GM12801 (cell line): ENCODE data around the gene ZNF575.

Experiments used
- TF ChIP-seq, protein P1 (sequence below): IDR thresholded peaks from one replicate; pipeline ENCODE4 v1.5.1; 2011; ENCODE audit warnings: control low read depth; ENCODE audit not compliant: insufficient read length; ENCODE audit errors: extremely low read depth

The ZNF575 gene

DNA sequence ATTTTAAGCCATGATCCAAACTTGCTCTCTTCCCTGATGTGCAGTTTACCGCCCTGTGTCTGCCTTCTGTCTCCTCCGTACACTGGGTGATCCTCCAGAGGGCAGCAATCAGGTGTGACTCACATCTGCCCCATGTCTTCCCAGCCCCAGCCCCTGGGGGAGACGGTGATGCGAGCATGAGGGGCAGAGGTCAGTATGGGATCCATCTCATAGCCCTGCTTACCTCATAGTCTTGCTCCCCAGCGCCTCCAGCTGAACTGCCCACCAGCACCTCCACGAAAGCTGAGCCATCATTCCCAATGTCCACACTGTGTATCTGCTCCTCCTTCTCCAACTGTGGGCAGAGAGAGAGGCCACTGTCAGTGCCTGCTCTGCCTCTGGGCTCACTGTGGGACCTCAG is 27.7 kb downstream of the ZNF575 start:
- TF ChIP-seq, protein P1, sequence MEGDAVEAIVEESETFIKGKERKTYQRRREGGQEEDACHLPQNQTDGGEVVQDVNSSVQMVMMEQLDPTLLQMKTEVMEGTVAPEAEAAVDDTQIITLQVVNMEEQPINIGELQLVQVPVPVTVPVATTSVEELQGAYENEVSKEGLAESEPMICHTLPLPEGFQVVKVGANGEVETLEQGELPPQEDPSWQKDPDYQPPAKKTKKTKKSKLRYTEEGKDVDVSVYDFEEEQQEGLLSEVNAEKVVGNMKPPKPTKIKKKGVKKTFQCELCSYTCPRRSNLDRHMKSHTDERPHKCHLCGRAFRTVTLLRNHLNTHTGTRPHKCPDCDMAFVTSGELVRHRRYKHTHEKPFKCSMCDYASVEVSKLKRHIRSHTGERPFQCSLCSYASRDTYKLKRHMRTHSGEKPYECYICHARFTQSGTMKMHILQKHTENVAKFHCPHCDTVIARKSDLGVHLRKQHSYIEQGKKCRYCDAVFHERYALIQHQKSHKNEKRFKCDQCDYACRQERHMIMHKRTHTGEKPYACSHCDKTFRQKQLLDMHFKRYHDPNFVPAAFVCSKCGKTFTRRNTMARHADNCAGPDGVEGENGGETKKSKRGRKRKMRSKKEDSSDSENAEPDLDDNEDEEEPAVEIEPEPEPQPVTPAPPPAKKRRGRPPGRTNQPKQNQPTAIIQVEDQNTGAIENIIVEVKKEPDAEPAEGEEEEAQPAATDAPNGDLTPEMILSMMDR = no peak

DNA sequence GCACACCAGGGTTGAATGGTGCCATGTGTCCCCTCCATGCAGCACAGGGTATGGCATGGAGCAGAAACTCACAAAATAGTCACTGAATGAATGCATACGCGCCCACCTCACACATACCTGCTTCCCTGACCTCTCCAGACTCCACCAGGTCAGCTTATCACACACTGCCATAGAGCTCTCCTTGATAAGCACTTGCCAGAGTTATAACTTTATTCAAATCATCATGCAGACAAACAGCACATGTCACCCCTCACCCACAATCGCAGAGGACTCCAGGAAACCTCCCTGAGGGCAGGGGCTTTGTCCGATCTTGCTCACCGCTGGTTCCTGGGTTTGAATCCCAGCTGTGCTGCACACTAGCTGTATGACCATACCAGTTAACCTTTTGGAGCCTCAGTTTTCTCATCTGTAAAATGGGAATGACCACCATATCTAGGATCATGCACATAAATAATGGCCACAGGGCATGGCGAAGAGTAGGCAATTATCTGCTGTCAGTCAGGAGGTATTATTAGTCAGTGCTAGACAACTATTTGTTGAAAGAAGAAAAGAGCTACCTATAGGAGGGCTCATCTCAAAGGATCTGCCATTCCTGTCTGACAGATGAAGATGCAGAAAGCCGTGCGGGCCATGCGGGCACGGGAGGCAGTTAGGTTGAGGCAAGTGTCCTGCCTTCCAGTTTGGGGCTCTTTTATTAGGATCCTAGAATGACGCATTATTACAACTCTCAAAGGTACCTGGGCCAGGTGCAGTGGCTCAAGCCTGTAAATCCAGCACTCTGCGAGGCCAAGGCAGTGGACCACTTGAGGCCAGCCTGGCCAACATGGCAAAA is 28.4 kb downstream of the ZNF575 start:
- TF ChIP-seq, protein P1 = no peak

DNA sequence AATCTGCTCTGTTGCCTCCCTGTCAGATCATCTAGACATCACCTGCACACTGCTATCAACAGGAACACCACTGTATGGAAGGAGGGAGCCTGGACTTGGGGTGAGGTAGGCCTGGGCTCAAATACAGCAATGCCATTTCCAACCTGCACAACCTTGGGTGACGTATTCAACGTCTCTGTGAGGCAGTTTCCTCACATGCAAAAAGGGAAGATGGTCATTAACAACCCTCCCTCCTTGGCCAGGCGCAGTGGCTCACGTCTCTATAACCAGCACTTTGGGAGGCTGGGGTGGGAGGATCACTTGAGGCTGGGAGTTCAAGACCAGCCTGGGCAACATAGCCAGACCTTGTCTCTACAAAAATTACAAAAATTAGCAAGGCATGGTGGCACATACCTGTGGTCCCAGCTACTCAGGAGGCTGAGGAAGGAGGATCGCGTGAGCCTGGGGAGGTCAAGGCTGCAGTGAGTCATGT is 29.3 kb downstream of the ZNF575 start:
- TF ChIP-seq, protein P1 = no peak

DNA sequence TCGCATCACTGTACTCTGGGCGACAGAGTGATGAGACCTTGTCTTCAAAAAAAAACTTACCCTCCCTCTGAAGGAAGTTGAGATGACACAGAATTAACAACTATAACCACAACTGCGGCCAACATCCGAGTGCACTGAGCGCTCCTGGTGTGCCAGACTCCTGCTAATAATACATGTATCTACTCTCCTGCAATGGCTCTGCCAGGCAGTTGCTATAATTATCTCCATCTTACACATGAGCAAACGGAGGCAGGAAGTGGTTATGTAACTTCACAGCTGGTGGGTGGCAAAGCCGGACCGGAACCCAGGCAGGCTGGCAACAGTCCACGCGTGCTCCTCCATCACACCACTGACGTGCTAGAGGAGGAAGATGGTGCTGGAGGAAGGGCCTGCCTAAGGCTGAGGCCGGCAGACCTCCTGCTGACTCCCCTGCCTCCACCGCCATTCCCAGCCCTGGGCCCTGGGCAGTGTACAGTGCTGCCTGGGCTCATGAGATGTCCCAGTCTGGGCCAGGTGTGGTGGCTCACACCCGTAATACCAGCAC is 29.8 kb downstream of the ZNF575 start:
- TF ChIP-seq, protein P1 = no peak

DNA sequence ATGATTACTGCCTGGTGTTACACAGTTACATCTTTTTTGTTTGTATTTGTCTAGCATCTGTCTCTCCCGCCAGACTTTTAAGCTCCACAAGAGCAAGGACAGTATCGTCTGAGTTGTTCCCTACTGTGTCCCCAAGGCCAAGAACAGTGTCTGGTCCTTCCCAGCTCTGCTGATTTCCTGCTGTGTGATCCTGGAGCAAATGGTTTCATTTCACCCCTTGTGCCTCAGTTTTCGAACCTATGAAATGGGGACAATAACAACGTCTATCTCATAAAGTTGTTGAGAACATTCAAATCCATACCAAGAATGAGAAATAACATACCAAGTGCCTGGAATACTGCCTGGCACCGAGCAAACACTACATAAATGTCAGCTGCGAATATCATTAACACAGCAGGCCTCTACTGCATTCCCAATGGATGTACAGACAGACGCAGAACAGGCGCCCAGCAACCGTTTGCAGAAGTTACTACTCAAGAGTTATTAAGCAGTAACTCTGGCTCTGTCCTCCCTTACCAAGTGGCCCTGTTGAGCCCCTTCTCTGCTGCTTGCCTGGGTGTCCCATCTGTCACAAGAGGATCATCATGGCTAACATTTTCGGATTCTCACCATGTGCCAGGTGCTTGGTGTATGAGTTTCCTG is 30.9 kb downstream of the ZNF575 start:
- TF ChIP-seq, protein P1 = no peak

DNA sequence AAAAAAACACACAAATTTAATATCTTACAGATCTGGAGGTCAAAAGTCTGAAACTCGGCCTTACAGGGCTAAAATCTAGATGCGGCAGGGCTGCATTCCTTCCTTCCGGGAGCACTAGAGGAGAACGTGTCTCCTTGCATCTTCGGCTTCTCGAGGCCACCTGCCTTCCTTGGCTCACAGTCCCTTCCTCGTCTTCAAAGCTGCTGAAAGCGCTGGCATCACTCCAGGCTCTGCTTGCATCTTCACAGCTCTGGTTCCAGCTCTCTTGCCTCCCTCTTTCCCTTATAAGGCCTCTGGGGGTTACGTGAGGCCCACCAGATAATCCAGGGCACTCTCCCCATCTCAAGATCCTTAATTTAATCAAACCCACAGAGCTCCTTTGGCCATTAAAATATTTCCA is 31.8 kb downstream of the ZNF575 start:
- TF ChIP-seq, protein P1 = no peak

DNA sequence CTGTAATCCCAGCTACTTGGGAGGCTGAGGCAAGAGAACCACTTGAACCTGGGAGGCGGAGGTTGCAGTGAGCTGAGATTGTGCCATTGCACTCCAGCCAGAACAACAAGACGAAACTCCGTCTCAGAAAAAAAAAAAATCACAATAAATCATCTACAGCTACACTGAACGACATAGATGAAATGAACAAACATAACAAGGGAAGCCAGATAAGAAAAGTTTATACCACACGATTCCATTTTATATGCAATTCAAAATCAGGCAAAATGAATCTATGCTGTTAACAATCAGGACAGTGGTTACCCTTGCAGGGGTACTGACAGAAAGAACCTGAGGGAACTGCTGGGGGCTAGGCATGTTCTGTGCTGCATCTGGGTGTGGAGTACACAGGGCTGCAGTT is 36.7 kb downstream of the ZNF575 start:
- TF ChIP-seq, protein P1 = no peak
